NT2/D1 (cell line): ENCODE data around the gene RELT.

Source experiments
- SUZ12 ChIP-seq: IDR thresholded peaks from 2 replicates; pipeline ENCODE4 v1.6.1; 2011; ENCODE audit not compliant: insufficient read length, insufficient read depth; ENCODE audit errors: extremely low read depth
- YY1 ChIP-seq: IDR thresholded peaks from 2 replicates; pipeline ENCODE4 v1.6.1; 2011; ENCODE audit not compliant: insufficient read length, insufficient read depth

GRCh38 chr11:73381589-73381988 is 5.4 kb downstream of the RELT start:
- TF ChIP-seq YY1: no peak
- no peak for TF ChIP-seq SUZ12
